ENCODE measurements around the gene IZUMO4. TPM values are rescaled to one million over a fixed set of nuclear protein-coding genes. Genes with fewer than 3 reads are reported as not detected.
A peak's percentile ranks its signal among the peaks of the same experiment; 100 is the strongest.

Gene IZUMO4
- total and polyA plus RNA-seq, 10 of the 15 experiments (the other 5 are each of a cell fraction or from before 2014, with no cell fraction given): 0.53 to 27.1 (median 7.5) TPM

DNA sequence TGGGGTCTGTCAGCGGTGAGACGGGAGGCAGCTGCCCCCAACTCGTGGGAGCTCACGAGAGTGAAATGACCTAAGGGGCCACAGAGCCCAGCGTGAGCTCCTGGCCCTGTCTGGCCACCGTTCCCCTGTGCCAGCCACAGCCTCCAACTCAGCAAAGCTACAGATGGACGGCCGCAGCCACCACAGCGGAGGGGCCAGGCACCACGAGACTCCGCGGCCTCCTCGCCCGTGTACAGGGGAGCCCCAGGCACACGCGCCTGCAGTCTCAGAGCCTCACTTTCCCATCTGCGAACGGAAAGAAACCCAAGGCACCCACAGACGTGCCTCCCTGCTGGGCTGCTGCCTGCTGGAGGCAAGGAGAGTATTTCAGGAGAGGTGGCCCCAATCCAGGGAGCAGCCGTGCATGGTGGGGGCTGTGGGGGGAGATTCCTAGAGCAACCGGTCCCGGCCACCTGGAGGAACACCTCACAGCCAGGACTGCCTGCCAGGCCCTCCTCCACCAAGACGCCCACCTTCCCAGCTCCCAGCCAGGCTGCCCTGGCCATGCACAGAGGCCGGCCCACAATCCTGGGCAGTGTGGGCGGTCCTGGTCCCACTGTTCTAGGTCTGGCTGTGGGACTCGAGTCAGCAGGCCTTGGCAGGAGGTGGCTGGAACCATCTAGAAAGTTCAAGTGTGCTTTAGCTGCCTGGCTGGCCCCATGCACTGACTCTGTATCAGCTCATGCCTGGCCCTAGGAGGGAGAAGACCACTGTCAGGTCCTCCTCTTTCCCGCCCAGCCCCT, 47.6 kb upstream of the IZUMO4 start (continued):
- TF ChIP-seq, protein P1, sequence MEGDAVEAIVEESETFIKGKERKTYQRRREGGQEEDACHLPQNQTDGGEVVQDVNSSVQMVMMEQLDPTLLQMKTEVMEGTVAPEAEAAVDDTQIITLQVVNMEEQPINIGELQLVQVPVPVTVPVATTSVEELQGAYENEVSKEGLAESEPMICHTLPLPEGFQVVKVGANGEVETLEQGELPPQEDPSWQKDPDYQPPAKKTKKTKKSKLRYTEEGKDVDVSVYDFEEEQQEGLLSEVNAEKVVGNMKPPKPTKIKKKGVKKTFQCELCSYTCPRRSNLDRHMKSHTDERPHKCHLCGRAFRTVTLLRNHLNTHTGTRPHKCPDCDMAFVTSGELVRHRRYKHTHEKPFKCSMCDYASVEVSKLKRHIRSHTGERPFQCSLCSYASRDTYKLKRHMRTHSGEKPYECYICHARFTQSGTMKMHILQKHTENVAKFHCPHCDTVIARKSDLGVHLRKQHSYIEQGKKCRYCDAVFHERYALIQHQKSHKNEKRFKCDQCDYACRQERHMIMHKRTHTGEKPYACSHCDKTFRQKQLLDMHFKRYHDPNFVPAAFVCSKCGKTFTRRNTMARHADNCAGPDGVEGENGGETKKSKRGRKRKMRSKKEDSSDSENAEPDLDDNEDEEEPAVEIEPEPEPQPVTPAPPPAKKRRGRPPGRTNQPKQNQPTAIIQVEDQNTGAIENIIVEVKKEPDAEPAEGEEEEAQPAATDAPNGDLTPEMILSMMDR (IDR thresholded peaks at IDR 0.05 in 2 of 3, conservative IDR thresholded peaks at IDR 0.05 in 1 of 3; ENCODE audit: control insufficient read depth in 2 of 3, extremely low read depth in 1 of 3, insufficient read depth in 1 of 3, low read depth in 3 of 3, low read length in 3 of 3): no peak

DNA sequence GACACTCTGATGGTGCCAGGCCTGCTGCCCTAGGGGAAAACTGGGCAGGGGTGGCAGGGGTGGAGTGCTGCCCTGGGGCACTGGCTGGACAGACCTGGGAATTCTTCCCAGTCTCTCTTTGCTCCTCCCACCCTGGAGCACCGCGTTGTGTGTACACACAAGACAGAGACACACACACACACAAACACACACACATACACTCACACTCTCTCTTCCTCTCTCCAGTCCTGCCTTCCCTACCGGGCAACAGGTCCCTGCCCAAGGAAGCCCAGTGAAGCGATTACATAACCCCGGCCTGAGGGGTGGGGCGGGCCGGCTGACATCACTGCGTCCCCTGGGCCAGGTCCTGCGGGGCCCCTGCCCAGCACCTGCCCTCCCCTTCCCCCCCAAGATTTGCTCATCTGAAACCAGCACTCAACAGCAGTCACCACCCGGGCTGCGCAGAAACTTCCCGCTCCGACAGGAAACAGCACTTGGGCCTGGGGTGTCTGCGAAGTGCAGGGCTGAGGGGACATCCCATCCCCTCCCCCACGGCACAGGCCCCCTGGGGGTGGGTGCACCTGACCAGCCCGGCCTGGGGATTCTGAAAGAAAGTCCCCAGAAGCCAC, 46.9 kb upstream of the IZUMO4 start:
- FAIRE-seq (peak; percentile 86), ATAC-seq (peak; percentile 27), DNase-seq (ENCODE audit: low read depth, low spot score) (no peak)
- ChIA-PET RAD21 (ENCODE audit: unreplicated experiment) (no interaction called here), CTCF (interaction anchor here (1.6 to 2.3 kb wide), 3 partner anchors 19 to 45 kb away, joined by 3 to 7 read pairs (median 6); partner anchors contain the start of gene MOB3A), POLR2A (interaction anchor here (0.5 to 1.8 kb wide), 4 partner anchors 11 to 44 kb away, joined by 3 to 11 read pairs (median 4); no protein-coding TSS in a partner anchor), SMC1A (ENCODE audit: uncharacterized antibody, unreplicated experiment) (interaction anchor here (0.8 to 2.2 kb wide), 4 partner anchors 18 to 181 kb away, joined by 3 to 9 read pairs (median 4); no protein-coding TSS in a partner anchor)
- peak overlapping the region; percentile 70 for H3K9ac ChIP-seq (ENCODE audit: control insufficient read depth, insufficient read depth, low read length)
- TSS peak; percentile 73 for BruUV-seq (replicated peaks)
- peaks cover 4 to 11% of the 10 kb centered on the region in 2 experiments; a peak in 3 of 4 replicates for H3K36me3 ChIP-seq (ENCODE audit: control insufficient read depth in 2 of 2, insufficient read depth in 2 of 2, low read length in 1 of 2)
- intact Hi-C loops (cut with micrococcal nuclease; ENCODE audit: unreplicated experiment): loop anchor here (2.0 to 5.0 kb wide), 2 partner anchors 41 to 153 kb away; no protein-coding TSS in a partner anchor
- no peaks in the 10 kb centered on the region for H3K9me3 ChIP-seq (replicated peaks; ENCODE audit: control insufficient read depth, insufficient read depth, low read length)
- H3K27ac ChIP-seq (ENCODE audit: control insufficient read depth, insufficient read depth): peak overlapping the region; percentile 79
- peaks cover 14% of the 10 kb centered on the region for H4K20me1 ChIP-seq (ENCODE audit: control insufficient read depth, insufficient read depth)
- H3K4me2 ChIP-seq (ENCODE audit: control insufficient read depth, insufficient read depth): peak overlapping the region; percentile 91
- no peak overlapping the region for H2AFZ ChIP-seq (ENCODE audit: control insufficient read depth, low read depth, low read length)
- in situ Hi-C loops (cut with MboI): no loop called here
- H3K79me2 ChIP-seq (ENCODE audit: control insufficient read depth, insufficient read depth, low read length): peaks cover 66% of the 10 kb centered on the region
- H3K27me3 ChIP-seq (replicated peaks in 1 of 2; ENCODE audit: control insufficient read depth in 2 of 2, insufficient read depth in 2 of 2, low read length in 1 of 2): no peaks in the 10 kb centered on the region
- peak overlapping the region; percentile 83 for H3K4me3 ChIP-seq
- H3K4me1 ChIP-seq (ENCODE audit: control insufficient read depth, insufficient read depth, low read length): peaks cover 48% of the 10 kb centered on the region
- WGBS (ENCODE audit: insufficient coverage, insufficient replicate concordance, low lambda C conversion rate, missing lambda C conversion rate): under 1% methylated on average over 16 of the region's 16 CpGs
- TF ChIP-seq PAX5 (IDR thresholded peaks at IDR 0.05; ENCODE audit: borderline replicate concordance, low read depth, low read length) (no peak), BHLHE40 (IDR thresholded peaks at IDR 0.05; ENCODE audit: borderline replicate concordance in 1 of 2, low read depth in 2 of 2, low read length in 1 of 2) (peak; percentile 39 to 44; a peak in 1 of 4 replicates), GATAD2B (conservative IDR thresholded peaks at IDR 0.05; ENCODE audit: low read depth) (no peak), ASH2L (IDR thresholded peaks at IDR 0.05; ENCODE audit: borderline replicate concordance, low read depth) (no peak), IRF4 (IDR thresholded peaks at IDR 0.05; ENCODE audit: low read depth, low read length) (no peak), ZBED1 (IDR thresholded peaks at IDR 0.05; ENCODE audit: borderline replicate concordance) (0 out of 2 replicates have a peak, but pooled peaks have one; percentile 15), JUNB (IDR thresholded peaks at IDR 0.05) (no peak; the same call in 1 of the 2 replicates), BMI1 (IDR thresholded peaks at IDR 0.05; ENCODE audit: borderline replicate concordance) (peak; percentile 28; the same call in 1 of the 2 replicates), BACH1 (IDR thresholded peaks at IDR 0.05; ENCODE audit: borderline replicate concordance) (peak; percentile 37; the same call in 1 of the 2 replicates), SIN3A (IDR thresholded peaks at IDR 0.05; ENCODE audit: low read depth, low read length) (peak; percentile 48; the same call in 1 of the 2 replicates), LARP7 (IDR thresholded peaks at IDR 0.05) (0 out of 2 replicates have a peak, but pooled peaks have one; percentile 2), NBN (IDR thresholded peaks at IDR 0.05) (no peak)
- TF ChIP-seq, protein P2, sequence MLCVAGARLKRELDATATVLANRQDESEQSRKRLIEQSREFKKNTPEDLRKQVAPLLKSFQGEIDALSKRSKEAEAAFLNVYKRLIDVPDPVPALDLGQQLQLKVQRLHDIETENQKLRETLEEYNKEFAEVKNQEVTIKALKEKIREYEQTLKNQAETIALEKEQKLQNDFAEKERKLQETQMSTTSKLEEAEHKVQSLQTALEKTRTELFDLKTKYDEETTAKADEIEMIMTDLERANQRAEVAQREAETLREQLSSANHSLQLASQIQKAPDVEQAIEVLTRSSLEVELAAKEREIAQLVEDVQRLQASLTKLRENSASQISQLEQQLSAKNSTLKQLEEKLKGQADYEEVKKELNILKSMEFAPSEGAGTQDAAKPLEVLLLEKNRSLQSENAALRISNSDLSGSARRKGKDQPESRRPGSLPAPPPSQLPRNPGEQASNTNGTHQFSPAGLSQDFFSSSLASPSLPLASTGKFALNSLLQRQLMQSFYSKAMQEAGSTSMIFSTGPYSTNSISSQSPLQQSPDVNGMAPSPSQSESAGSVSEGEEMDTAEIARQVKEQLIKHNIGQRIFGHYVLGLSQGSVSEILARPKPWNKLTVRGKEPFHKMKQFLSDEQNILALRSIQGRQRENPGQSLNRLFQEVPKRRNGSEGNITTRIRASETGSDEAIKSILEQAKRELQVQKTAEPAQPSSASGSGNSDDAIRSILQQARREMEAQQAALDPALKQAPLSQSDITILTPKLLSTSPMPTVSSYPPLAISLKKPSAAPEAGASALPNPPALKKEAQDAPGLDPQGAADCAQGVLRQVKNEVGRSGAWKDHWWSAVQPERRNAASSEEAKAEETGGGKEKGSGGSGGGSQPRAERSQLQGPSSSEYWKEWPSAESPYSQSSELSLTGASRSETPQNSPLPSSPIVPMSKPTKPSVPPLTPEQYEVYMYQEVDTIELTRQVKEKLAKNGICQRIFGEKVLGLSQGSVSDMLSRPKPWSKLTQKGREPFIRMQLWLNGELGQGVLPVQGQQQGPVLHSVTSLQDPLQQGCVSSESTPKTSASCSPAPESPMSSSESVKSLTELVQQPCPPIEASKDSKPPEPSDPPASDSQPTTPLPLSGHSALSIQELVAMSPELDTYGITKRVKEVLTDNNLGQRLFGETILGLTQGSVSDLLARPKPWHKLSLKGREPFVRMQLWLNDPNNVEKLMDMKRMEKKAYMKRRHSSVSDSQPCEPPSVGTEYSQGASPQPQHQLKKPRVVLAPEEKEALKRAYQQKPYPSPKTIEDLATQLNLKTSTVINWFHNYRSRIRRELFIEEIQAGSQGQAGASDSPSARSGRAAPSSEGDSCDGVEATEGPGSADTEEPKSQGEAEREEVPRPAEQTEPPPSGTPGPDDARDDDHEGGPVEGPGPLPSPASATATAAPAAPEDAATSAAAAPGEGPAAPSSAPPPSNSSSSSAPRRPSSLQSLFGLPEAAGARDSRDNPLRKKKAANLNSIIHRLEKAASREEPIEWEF (IDR thresholded peaks at IDR 0.05; ENCODE audit: insufficient replicate concordance, low read depth, low read length): no peak

All from GM12878 (cell line).